ENCODE measurements around the gene DNAH1. TPM values are rescaled to one million over a fixed set of nuclear protein-coding genes. Genes with fewer than 3 reads are reported as not detected.

The DNAH1 gene
- total and polyA plus RNA-seq, 2 of the 4 experiments (the other 2 are of a cell fraction), result 2.0 to 4.0 TPM

- ChIA-PET POLR2A (ENCODE audit: unreplicated experiment) (interaction anchor here (0.5 to 0.6 kb wide), 2 partner anchors 39 to 57 kb away, joined by 4 to 9 read pairs; no protein-coding TSS in a partner anchor), CTCF (interaction anchor here (0.7 to 1.4 kb wide), 3 partner anchors 16 to 87 kb away, joined by 3 to 6 read pairs (median 4); no protein-coding TSS in a partner anchor)
- peak; percentile 58 for DNase-seq
- ATAC-seq (ENCODE audit: low read depth), result peak; percentile 9; the same call in 1 of the 2 replicates
- Histone ChIP-seq H4K91ac (ENCODE audit: insufficient read depth, low read depth, low read length) (peak overlapping the region; percentile 26; the same call in 1 of the 2 replicates), H3K27me3 (ENCODE audit: control insufficient read depth, insufficient read depth, low read length) (no peaks in the 10 kb centered on the region), H3K18ac (ENCODE audit: low read depth, low read length) (peak overlapping the region; percentile 19; the same call in 1 of the 2 replicates), H2BK20ac (ENCODE audit: low read depth, low read length) (no peak overlapping the region), H3K9me1 (ENCODE audit: insufficient read depth, low read length) (peaks cover 16% of the 10 kb centered on the region; the same call in 1 of the 2 replicates), H3K23ac (ENCODE audit: low read depth, low read length) (peak overlapping the region; percentile 50), H2AFZ (replicated peaks; ENCODE audit: low read length, poor library complexity) (peak overlapping the region; percentile 10), H4K5ac (ENCODE audit: low read depth, low read length) (no peak overlapping the region), H3K4me2 (ENCODE audit: low read depth, low read length) (peak overlapping the region; percentile 88), H3K4me1 (ENCODE audit: control insufficient read depth, insufficient read depth, low read length) (peaks cover 14% of the 10 kb centered on the region), H3K14ac (replicated peaks; ENCODE audit: low read depth, low read length) (peak overlapping the region; percentile 100), H2BK120ac (ENCODE audit: low read depth, low read length) (no peak overlapping the region), H3K56ac (ENCODE audit: extremely low read depth, insufficient read depth, low read length) (peak overlapping the region; percentile 92), H2AK5ac (ENCODE audit: low read depth, low read length) (peak overlapping the region; percentile 50; the same call in 1 of the 2 replicates), H2BK15ac (ENCODE audit: low read depth, low read length) (no peak overlapping the region), H3K9me3 (ENCODE audit: control insufficient read depth, insufficient read depth, low read length) (no peaks in the 10 kb centered on the region), H3K79me1 (ENCODE audit: low read depth in 1 of 2, low read length in 2 of 2) (peaks cover 6 to 18% of the 10 kb centered on the region in 2 experiments; a peak in 3 of 4 replicates), H2AK9ac (replicated peaks; ENCODE audit: low read depth, low read length, poor library complexity) (peak overlapping the region; percentile 89), H4K8ac (ENCODE audit: low read depth in 2 of 2, low read length in 2 of 2) (peak overlapping the region; percentile 22 to 82; a peak in 2 of 4 replicates), H2BK5ac (ENCODE audit: low read depth, low read length, poor library complexity, severe bottlenecking) (peak overlapping the region; percentile 100), H3K36me3 (ENCODE audit: control insufficient read depth, insufficient read depth, low read length) (peaks cover 7% of the 10 kb centered on the region), H3K4me3 (ENCODE audit: insufficient read depth, low read depth, low read length) (peak overlapping the region; percentile 97), H4K20me1 (ENCODE audit: insufficient read depth, low read length) (peaks cover 54% of the 10 kb centered on the region), H3K27ac (ENCODE audit: insufficient read depth, low read length) (peak overlapping the region; percentile 100), H3K9ac (ENCODE audit: low read depth, low read length) (peak overlapping the region; percentile 100), H3K4ac (ENCODE audit: low read depth, low read length) (peak overlapping the region; percentile 85)
- TF ChIP-seq NFE2L2 (IDR thresholded peaks at IDR 0.05; ENCODE audit: low read depth, low read length) (no peak), SMC3 (IDR thresholded peaks at IDR 0.05; ENCODE audit: low read depth, low read length) (no peak), POLR2A (IDR thresholded peaks at IDR 0.05; ENCODE audit: low read depth, low read length) (peak; percentile 58; the same call in 1 of the 2 replicates), CTCF (conservative IDR thresholded peaks at IDR 0.05; ENCODE audit: low read depth, low read length) (no peak), FOS (IDR thresholded peaks at IDR 0.05; ENCODE audit: low read depth, low read length) (no peak), MAZ (IDR thresholded peaks at IDR 0.05; ENCODE audit: borderline replicate concordance, low read depth, low read length) (no peak), MXI1 (IDR thresholded peaks at IDR 0.05; ENCODE audit: borderline replicate concordance, low read depth, low read length) (peak; percentile 87), RCOR1 (IDR thresholded peaks at IDR 0.05; ENCODE audit: insufficient replicate concordance, low read length) (no peak), MAFK (IDR thresholded peaks at IDR 0.05; ENCODE audit: low read depth, low read length) (no peak)
- WGBS, 2 experiments (ENCODE audit: extremely low coverage in 2 of 2, insufficient read length in 1 of 2), result 1% methylated on average over 14 of the region's 28 CpGs; no CpG with 5 or more reads in 1 of the 2 experiments
- intact Hi-C loops (cut with micrococcal nuclease), result loop anchor here (2.0 to 5.0 kb wide), 2 partner anchors 15 to 40 kb away; partner anchors contain the start of gene TWF2
- dilution Hi-C loops (cut with HindIII; ENCODE audit: low sequenced_read_pairs, unreplicated experiment), result no loop called here
- in situ Hi-C loops (cut with MboI; ENCODE audit: low sequenced_read_pairs), result no loop called here
- BruUV-seq (replicated peaks), result no TSS peak
Observed at GRCh38 chr3:52277071-52277964, 38.8 kb upstream of the DNAH1 start.
